Measurements from ENCODE around the gene DLG1. TPM values are rescaled to one million over a fixed set of nuclear protein-coding genes. Genes with fewer than 3 reads are reported as not detected.

Gene DLG1
- total RNA-seq, 1 donor from 2014 or later = 168 TPM

- Mint-ChIP-seq H3K9me3 (ENCODE audit: unreplicated experiment) (no peaks in the 10 kb centered on the region), H3K4me1 (ENCODE audit: unreplicated experiment) (peaks cover 57% of the 10 kb centered on the region), H3K27me3 (ENCODE audit: unreplicated experiment) (no peaks in the 10 kb centered on the region), H3K4me3 (ENCODE audit: unreplicated experiment) (peak overlapping the region; percentile 86), H3K27ac (ENCODE audit: unreplicated experiment) (peak overlapping the region; percentile 84), H3K36me3 (ENCODE audit: unreplicated experiment) (peaks cover 26% of the 10 kb centered on the region)
- DNase-seq (ENCODE audit: extremely low spot score, unreplicated experiment) = no peak
- TF ChIP-seq, protein P1, sequence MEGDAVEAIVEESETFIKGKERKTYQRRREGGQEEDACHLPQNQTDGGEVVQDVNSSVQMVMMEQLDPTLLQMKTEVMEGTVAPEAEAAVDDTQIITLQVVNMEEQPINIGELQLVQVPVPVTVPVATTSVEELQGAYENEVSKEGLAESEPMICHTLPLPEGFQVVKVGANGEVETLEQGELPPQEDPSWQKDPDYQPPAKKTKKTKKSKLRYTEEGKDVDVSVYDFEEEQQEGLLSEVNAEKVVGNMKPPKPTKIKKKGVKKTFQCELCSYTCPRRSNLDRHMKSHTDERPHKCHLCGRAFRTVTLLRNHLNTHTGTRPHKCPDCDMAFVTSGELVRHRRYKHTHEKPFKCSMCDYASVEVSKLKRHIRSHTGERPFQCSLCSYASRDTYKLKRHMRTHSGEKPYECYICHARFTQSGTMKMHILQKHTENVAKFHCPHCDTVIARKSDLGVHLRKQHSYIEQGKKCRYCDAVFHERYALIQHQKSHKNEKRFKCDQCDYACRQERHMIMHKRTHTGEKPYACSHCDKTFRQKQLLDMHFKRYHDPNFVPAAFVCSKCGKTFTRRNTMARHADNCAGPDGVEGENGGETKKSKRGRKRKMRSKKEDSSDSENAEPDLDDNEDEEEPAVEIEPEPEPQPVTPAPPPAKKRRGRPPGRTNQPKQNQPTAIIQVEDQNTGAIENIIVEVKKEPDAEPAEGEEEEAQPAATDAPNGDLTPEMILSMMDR (IDR thresholded peaks at IDR 0.05) = no peak
These were observed 1.9 kb downstream of the DLG1 start for GRCh38 chr3:197296545-197296944.

GRCh38 chr3:197295871-197296270 lies 2.5 kb downstream of the DLG1 start:
- TF ChIP-seq, protein P1 (IDR thresholded peaks at IDR 0.05) = no peak
- peak overlapping the region; percentile 51 for H3K27ac Mint-ChIP-seq (ENCODE audit: unreplicated experiment)
- no peaks in the 10 kb centered on the region for H3K9me3 Mint-ChIP-seq (ENCODE audit: unreplicated experiment)
- H3K4me1 Mint-ChIP-seq (ENCODE audit: unreplicated experiment) = peaks cover 61% of the 10 kb centered on the region
- DNase-seq (ENCODE audit: extremely low spot score, unreplicated experiment) = no peak
- peak overlapping the region; percentile 86 for H3K4me3 Mint-ChIP-seq (ENCODE audit: unreplicated experiment)
- peaks cover 32% of the 10 kb centered on the region for H3K36me3 Mint-ChIP-seq (ENCODE audit: unreplicated experiment)
- H3K27me3 Mint-ChIP-seq (ENCODE audit: unreplicated experiment) = no peaks in the 10 kb centered on the region

- DNase-seq (ENCODE audit: extremely low spot score, unreplicated experiment) = no peak
- H3K4me3 Mint-ChIP-seq (ENCODE audit: unreplicated experiment) = peak overlapping the region; percentile 44
- TF ChIP-seq, protein P1 (IDR thresholded peaks at IDR 0.05) = no peak
- no peaks in the 10 kb centered on the region for H3K27me3 Mint-ChIP-seq (ENCODE audit: unreplicated experiment)
- peaks cover 73% of the 10 kb centered on the region for H3K4me1 Mint-ChIP-seq (ENCODE audit: unreplicated experiment)
- peaks cover 48% of the 10 kb centered on the region for H3K36me3 Mint-ChIP-seq (ENCODE audit: unreplicated experiment)
- H3K9me3 Mint-ChIP-seq (ENCODE audit: unreplicated experiment) = no peaks in the 10 kb centered on the region
- peak overlapping the region; percentile 47 for H3K27ac Mint-ChIP-seq (ENCODE audit: unreplicated experiment)
These were observed 4.7 kb downstream of the DLG1 start for GRCh38 chr3:197293605-197294237.

GRCh38 chr3:197292648-197293047 lies 5.8 kb downstream of the DLG1 start:
- Mint-ChIP-seq H3K27ac (ENCODE audit: unreplicated experiment) (peak overlapping the region; percentile 47), H3K4me1 (ENCODE audit: unreplicated experiment) (peaks cover 72% of the 10 kb centered on the region), H3K27me3 (ENCODE audit: unreplicated experiment) (no peaks in the 10 kb centered on the region), H3K9me3 (ENCODE audit: unreplicated experiment) (no peaks in the 10 kb centered on the region), H3K36me3 (ENCODE audit: unreplicated experiment) (peaks cover 54% of the 10 kb centered on the region), H3K4me3 (ENCODE audit: unreplicated experiment) (no peak overlapping the region)
- no peak for DNase-seq (ENCODE audit: extremely low spot score, unreplicated experiment)
- TF ChIP-seq, protein P1 (IDR thresholded peaks at IDR 0.05) = no peak

GRCh38 chr3:197292083-197292646 lies 6.2 kb downstream of the DLG1 start:
- Mint-ChIP-seq H3K27ac (ENCODE audit: unreplicated experiment) (peak overlapping the region; percentile 75), H3K36me3 (ENCODE audit: unreplicated experiment) (peaks cover 56% of the 10 kb centered on the region), H3K27me3 (ENCODE audit: unreplicated experiment) (no peaks in the 10 kb centered on the region), H3K4me1 (ENCODE audit: unreplicated experiment) (peaks cover 72% of the 10 kb centered on the region), H3K4me3 (ENCODE audit: unreplicated experiment) (no peak overlapping the region), H3K9me3 (ENCODE audit: unreplicated experiment) (no peaks in the 10 kb centered on the region)
- no peak for DNase-seq (ENCODE audit: extremely low spot score, unreplicated experiment)
- TF ChIP-seq, protein P1 (IDR thresholded peaks at IDR 0.05) = no peak
